HEK293 (cell line): ENCODE measurements around the gene VANGL2.
A peak's percentile ranks its signal among the peaks of the same experiment; 100 is the strongest.
"Not testable (repeated sequence)": the region's sequence is repeated elsewhere in the genome, so short reads cannot be mapped to it uniquely, and the experiment has no call there.

Experiments
- CTCF ChIA-PET: fragments of 350-600 bp; formaldehyde crosslinking; extraction: SDS; loops from one replicate; lab custom pipeline; 2021; ENCODE audit warnings: antibody characterized with exemption; lab: Yijun Ruan, JAX
- POLR2A ChIA-PET: fragments of 300-600 bp; formaldehyde crosslinking; extraction: SDS; loops from one replicate; lab custom pipeline; 2020; ENCODE audit warnings: antibody characterized with exemption, inconsistent platforms; lab: Yijun Ruan, JAX
- H3K27ac ChIP-seq: fragments of 200-500 bp; sonication (Bioruptor generic); 2 replicates; pipeline ENCODE4 v1.5.1; 2014; ENCODE audit warnings: low read depth, low read length, control low read depth, inconsistent platforms; ENCODE audit errors: extremely low read depth
- H3K36me3 ChIP-seq, 2 experiments: fragments of 200-500 bp in 1 of 2; sonication (Bioruptor generic) in 1 of 2; 1 replicate in 1 of 2; 2 replicates in 1 of 2; pipeline ENCODE4 v1.5.1; 2014 to 2017; ENCODE audit warnings: inconsistent platforms in 2 of 2, low read length in 2 of 2; ENCODE audit not compliant: control insufficient read depth in 2 of 2, insufficient read depth in 1 of 2
- H3K4me1 ChIP-seq: fragments of 200-500 bp; sonication (Bioruptor generic); 2 replicates; pipeline ENCODE4 v1.5.1; 2014; ENCODE audit warnings: mild to moderate bottlenecking, low read length, inconsistent platforms; ENCODE audit not compliant: control insufficient read depth, insufficient read depth
- H3K4me3 ChIP-seq: 2 replicates; pipeline ENCODE4 v1.5.1; 2011; ENCODE audit warnings: low read depth, mild to moderate bottlenecking, control low read depth, low read length, moderate library complexity
- H3K9me3 ChIP-seq: fragments of 200-500 bp; sonication (Bioruptor generic); 2 replicates; pipeline ENCODE4 v1.5.1; 2014; ENCODE audit warnings: low read depth, low read length, inconsistent platforms; ENCODE audit not compliant: control insufficient read depth, insufficient read depth
- SP3 ChIP-seq: fragments of 450-650 bp; formaldehyde crosslinking; IDR thresholded peaks from 2 replicates; pipeline ENCODE4 v1.5.1; 2016; ENCODE audit warnings: missing biosample characterization, missing genetic modification characterization
- ZNF146 ChIP-seq: fragments of 450-650 bp; formaldehyde crosslinking; IDR thresholded peaks from 2 replicates; pipeline ENCODE4 v1.5.1; 2016; ENCODE audit warnings: missing biosample characterization, missing genetic modification characterization
- ZNF335 ChIP-seq: fragments of 450-650 bp; formaldehyde crosslinking; conservative IDR thresholded peaks from 2 replicates; pipeline ENCODE4 v1.5.1; 2016; ENCODE audit warnings: missing biosample characterization, missing genetic modification characterization
- ZNF747 ChIP-seq: fragments of 450-650 bp; formaldehyde crosslinking; IDR thresholded peaks from 2 replicates; pipeline ENCODE4 v1.5.1; 2016; ENCODE audit warnings: missing biosample characterization, missing genetic modification characterization
- TF ChIP-seq, protein P1 (sequence below): fragments of 450-650 bp; formaldehyde crosslinking; IDR thresholded peaks from 2 replicates; pipeline ENCODE4 v1.5.1; 2016; ENCODE audit warnings: missing biosample characterization, missing genetic modification characterization
- TF ChIP-seq, protein P2 (sequence below): fragments of 450-650 bp; formaldehyde crosslinking; IDR thresholded peaks from 2 replicates; pipeline ENCODE4 v1.5.1; 2016; ENCODE audit warnings: missing biosample characterization, missing genetic modification characterization, low read depth
- TF ChIP-seq, protein P3 (sequence below): fragments of 450-650 bp; IDR thresholded peaks from 2 replicates; pipeline ENCODE4 v1.5.1; 2018; ENCODE audit warnings: missing biosample characterization, mild to moderate bottlenecking, missing genetic modification characterization

VANGL2 gene

DNA sequence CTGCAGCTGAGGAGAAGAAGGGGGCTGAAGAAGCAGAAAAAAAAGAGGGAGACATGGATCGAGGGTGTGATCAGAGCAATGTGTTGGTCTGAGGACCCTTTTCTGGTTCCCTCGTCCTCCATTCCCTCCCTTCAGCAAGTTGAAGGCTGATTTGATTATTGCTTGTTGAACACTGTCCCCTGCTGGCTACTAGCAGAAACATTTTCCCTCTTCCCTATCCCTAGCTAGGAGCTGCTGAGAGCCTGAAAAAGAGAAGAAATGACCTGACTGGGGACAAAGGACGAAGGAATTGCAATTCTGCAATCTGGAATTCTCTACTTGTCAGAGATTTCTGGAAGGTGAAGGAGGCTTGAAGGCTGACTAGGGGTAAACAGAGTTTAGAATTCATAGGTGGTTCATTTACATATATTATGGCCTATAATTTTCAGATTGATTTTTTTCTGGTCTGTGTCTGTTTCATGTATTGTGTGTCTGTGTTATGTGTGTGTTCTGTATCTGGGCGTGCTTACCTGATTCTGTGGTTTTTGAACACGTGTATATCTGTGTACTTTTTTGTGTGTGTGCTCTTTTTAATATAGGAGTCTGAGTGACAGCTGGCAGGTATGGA, 23.7 kb upstream of the VANGL2 start (continued):
- TF ChIP-seq SP3 (tag by site-specific recombination) = no peak
- TF ChIP-seq ZNF335 (tag by site-specific recombination) = peak; percentile 0; the same call in 1 of the 2 replicates

- H3K36me3 ChIP-seq = no peaks in the 10 kb centered on the region
- H3K4me1 ChIP-seq = no peaks in the 10 kb centered on the region
- ChIA-PET POLR2A (interaction anchor here (1.2 kb wide), 1 partner anchor 23 kb away, joined by 6 read pairs; no protein-coding TSS in a partner anchor), CTCF (interaction anchor here (0.6 to 8.9 kb wide), 26 partner anchors 10 to 327 kb away, joined by 3 to 175 read pairs (median 8); no protein-coding TSS in a partner anchor)
- TF ChIP-seq, protein P1, sequence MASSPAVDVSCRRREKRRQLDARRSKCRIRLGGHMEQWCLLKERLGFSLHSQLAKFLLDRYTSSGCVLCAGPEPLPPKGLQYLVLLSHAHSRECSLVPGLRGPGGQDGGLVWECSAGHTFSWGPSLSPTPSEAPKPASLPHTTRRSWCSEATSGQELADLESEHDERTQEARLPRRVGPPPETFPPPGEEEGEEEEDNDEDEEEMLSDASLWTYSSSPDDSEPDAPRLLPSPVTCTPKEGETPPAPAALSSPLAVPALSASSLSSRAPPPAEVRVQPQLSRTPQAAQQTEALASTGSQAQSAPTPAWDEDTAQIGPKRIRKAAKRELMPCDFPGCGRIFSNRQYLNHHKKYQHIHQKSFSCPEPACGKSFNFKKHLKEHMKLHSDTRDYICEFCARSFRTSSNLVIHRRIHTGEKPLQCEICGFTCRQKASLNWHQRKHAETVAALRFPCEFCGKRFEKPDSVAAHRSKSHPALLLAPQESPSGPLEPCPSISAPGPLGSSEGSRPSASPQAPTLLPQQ (tag by site-specific recombination) = no peak
- TF ChIP-seq, protein P2, sequence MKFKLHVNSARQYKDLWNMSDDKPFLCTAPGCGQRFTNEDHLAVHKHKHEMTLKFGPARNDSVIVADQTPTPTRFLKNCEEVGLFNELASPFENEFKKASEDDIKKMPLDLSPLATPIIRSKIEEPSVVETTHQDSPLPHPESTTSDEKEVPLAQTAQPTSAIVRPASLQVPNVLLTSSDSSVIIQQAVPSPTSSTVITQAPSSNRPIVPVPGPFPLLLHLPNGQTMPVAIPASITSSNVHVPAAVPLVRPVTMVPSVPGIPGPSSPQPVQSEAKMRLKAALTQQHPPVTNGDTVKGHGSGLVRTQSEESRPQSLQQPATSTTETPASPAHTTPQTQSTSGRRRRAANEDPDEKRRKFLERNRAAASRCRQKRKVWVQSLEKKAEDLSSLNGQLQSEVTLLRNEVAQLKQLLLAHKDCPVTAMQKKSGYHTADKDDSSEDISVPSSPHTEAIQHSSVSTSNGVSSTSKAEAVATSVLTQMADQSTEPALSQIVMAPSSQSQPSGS = no peak
- H3K27ac ChIP-seq = no peak overlapping the region
- no peaks in the 10 kb centered on the region for H3K9me3 ChIP-seq
- H3K4me3 ChIP-seq = no peak overlapping the region
Observed at GRCh38 chr1:160377585-160378206, 22.7 kb upstream of the VANGL2 start.

DNA sequence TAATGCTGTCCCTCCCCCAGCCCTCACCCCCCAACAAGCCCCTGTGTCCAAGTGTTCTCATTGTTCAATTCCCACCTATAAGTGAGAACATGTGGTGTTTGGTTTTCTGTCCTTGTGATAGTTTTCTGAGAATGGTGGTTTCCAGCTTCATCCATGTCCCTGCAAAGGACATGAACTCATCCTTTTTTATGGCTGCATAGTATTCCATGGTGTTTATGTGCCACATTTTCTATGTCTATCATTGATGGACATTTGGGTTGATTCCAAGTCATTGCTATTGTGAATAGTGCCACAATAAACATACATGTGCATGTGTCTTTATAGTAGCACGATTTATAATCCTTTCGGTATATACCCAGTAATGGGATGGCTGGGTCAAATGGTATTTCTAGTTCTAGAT, 15.6 kb upstream of the VANGL2 start:
- peak; percentile 97 for TF ChIP-seq ZNF146 (tag by site-specific recombination)
- CTCF ChIA-PET = interaction anchor here (0.7 kb wide), 1 partner anchor 349 kb away, joined by 3 read pairs; no protein-coding TSS in a partner anchor
- H3K4me1 ChIP-seq, H3K27ac ChIP-seq, H3K4me3 ChIP-seq, POLR2A ChIA-PET, H3K36me3 ChIP-seq, H3K9me3 ChIP-seq: not testable (repeated sequence)

DNA sequence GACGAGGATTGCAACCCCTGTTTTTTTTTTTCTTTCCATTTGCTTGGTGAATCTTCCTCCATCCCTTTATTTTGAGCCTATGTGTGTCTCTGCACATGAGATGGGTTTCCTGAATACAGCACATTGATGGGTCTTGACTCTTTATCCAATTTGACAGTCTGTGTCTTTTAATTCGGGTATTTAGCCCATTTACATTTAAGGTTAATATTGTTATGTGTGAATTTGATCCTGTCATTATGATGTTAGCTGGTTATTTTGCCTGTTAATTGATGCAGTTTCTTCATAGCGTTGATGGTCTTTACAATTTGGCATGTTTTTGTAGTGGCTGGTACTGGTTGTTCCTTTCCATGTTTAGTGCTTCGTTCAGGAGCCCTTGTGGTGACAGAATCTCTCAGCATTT, 12.0 kb upstream of the VANGL2 start:
- not testable (repeated sequence) for H3K9me3 ChIP-seq, H3K4me3 ChIP-seq, H3K27ac ChIP-seq, H3K4me1 ChIP-seq, H3K36me3 ChIP-seq
- POLR2A ChIA-PET = interaction anchor here (0.7 kb wide), 1 partner anchor 465 kb away, joined by 4 read pairs; no protein-coding TSS in a partner anchor
- CTCF ChIA-PET = interaction anchor here (0.6 to 1.0 kb wide), 3 partner anchors 28 to 66 kb away, joined by 3 read pairs; no protein-coding TSS in a partner anchor

DNA sequence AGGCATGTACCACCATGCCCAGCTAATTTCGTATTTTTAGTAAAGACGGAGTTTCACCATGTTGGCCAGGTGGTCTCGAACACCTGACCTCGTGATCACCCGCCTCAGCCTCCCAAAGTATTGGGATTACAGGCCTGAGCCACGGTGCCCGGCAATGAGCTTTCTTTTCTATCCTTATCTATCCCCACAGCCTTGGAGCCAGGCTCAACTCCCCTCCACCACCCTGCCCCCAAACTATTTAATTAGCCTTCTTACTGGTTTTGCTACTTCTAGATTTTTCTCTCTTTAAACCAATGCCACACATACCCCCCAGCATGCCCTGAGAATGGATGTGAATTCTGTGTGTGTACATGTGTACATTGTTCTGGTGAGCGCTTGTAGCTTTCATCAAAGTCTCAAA, 5.7 kb upstream of the VANGL2 start:
- no peak for TF ChIP-seq ZNF747 (tag by site-specific recombination)
- TF ChIP-seq, all 188 proteins: peak for 0
- ChIA-PET CTCF (interaction anchor here (0.7 to 2.3 kb wide), 2 partner anchors 18 to 212 kb away, joined by 3 to 11 read pairs; no protein-coding TSS in a partner anchor), POLR2A (interaction anchor here (1.2 kb wide), 1 partner anchor 13 kb away, joined by 3 read pairs; no protein-coding TSS in a partner anchor)
- no peaks in the 10 kb centered on the region for H3K4me1 ChIP-seq
- H3K36me3 ChIP-seq = no peaks in the 10 kb centered on the region
- no peaks in the 10 kb centered on the region for H3K9me3 ChIP-seq
- no peak overlapping the region for H3K27ac ChIP-seq
- no peak overlapping the region for H3K4me3 ChIP-seq

GRCh38 chr1:160397651-160398050, 2.7 kb upstream of the VANGL2 start:
- no peaks in the 10 kb centered on the region for H3K9me3 ChIP-seq
- no peaks in the 10 kb centered on the region for H3K36me3 ChIP-seq
- ChIA-PET POLR2A (no interaction called here), CTCF (interaction anchor here (0.7 to 2.5 kb wide), 8 partner anchors 16 to 204 kb away, joined by 3 to 16 read pairs (median 4); no protein-coding TSS in a partner anchor)
- no peak overlapping the region for H3K27ac ChIP-seq
- no peaks in the 10 kb centered on the region for H3K4me1 ChIP-seq
- TF ChIP-seq, protein P3, sequence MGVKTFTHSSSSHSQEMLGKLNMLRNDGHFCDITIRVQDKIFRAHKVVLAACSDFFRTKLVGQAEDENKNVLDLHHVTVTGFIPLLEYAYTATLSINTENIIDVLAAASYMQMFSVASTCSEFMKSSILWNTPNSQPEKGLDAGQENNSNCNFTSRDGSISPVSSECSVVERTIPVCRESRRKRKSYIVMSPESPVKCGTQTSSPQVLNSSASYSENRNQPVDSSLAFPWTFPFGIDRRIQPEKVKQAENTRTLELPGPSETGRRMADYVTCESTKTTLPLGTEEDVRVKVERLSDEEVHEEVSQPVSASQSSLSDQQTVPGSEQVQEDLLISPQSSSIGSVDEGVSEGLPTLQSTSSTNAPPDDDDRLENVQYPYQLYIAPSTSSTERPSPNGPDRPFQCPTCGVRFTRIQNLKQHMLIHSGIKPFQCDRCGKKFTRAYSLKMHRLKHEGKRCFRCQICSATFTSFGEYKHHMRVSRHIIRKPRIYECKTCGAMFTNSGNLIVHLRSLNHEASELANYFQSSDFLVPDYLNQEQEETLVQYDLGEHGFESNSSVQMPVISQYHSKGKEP (tag by site-specific recombination) = no peak
- no peak overlapping the region for H3K4me3 ChIP-seq
